Colonic mucosa (tissue), 2 donors: Measurements from ENCODE around the gene UNC93A. TPM values are rescaled to one million over a fixed set of nuclear protein-coding genes. Genes with fewer than 3 reads are reported as not detected.

Experiments
- total RNA-seq, 2 donors: library from RNA; stranded (reverse); fragmentation: NEBNext Ultra II Directional in 1 of 2; extraction: Animal tissue kit (Norgen Biotek cat#: 25700) in 1 of 2; gene quantifications; one replicate each; pipeline ENCODE4 v1.2.1, GENCODE V29; 2021
- donor health status: DM: no; HTN: no; CAD: no.
- donor health status: DM: no; HTN: no; CAD: no.

Gene UNC93A
- total RNA-seq, 2 donors from 2014 or later = 0.53 to 2.5 TPM

Other genes starting within 250 kb of the UNC93A start
- under 1 TPM; 0.49 to 0.53 TPM for gene CCR6, start 168.2 kb upstream of the UNC93A start, total RNA-seq
- not detected for gene GPR31, start 133.3 kb upstream of the UNC93A start, total RNA-seq
- gene TTLL2, start 33.8 kb downstream of the UNC93A start, total RNA-seq = not detected